GM19372 (cell line): ENCODE data around the gene ROM1.
"Not testable (repeated sequence)": the region's sequence is repeated elsewhere in the genome, so short reads cannot be mapped to it uniquely, and the experiment has no call there.

Experiments
- ATAC-seq: cut with Tn5 transposase; IDR thresholded peaks from one replicate; pipeline ENCODE4 v1.9.1; 2021; ENCODE audit warnings: mild to moderate bottlenecking, low read depth, moderate library complexity; ENCODE audit not compliant: unreplicated experiment

The ROM1 gene

GRCh38 chr11:62581735-62582134, 31.3 kb upstream of the ROM1 start:
- ATAC-seq = not testable (repeated sequence)

GRCh38 chr11:62585356-62585755, 27.7 kb upstream of the ROM1 start:
- ATAC-seq = not testable (repeated sequence)

GRCh38 chr11:62588966-62589637, 24.0 kb upstream of the ROM1 start:
- no peak for ATAC-seq

- ATAC-seq = peak; percentile 88
Measured at GRCh38 chr11:62591448-62592145, 21.5 kb upstream of the ROM1 start, which contains the start of gene TUT1. Gene TUT1 (minus strand): TSS chr11:62591523. CDS start chr11:62591485, 38 bp downstream.

DNA sequence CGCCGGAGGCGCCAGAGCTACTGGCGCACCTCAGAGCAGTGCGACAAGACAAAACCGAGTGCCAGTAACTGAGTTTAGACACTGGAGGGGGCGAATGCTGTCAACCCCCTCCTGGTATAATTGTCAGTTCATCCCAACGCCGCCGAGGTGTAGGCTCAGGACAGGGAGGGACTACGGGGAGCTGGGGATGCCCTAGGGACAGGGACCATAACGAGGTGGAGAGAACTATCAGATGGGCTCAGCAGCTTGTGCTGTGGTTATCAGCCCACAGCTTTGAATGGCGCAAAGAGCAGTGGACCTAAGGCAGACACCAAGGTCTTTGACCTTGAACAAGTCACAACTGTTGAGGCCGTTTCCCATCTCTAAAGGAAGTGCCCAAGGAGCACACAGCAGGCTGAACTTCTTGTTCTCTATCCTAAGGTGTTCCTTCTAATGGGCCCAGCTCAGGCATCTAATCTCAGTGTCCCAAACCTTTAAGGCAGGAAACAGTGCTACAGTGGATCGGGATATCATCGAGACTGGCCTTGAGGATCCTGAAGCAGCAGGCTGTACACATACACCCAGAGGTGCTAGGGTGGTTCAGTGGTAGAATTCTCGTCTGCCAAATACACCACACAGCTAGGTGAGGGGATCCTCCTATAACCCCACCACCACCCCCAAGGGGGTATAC, 20.8 kb upstream of the ROM1 start:
- ATAC-seq = peak; percentile 7

DNA sequence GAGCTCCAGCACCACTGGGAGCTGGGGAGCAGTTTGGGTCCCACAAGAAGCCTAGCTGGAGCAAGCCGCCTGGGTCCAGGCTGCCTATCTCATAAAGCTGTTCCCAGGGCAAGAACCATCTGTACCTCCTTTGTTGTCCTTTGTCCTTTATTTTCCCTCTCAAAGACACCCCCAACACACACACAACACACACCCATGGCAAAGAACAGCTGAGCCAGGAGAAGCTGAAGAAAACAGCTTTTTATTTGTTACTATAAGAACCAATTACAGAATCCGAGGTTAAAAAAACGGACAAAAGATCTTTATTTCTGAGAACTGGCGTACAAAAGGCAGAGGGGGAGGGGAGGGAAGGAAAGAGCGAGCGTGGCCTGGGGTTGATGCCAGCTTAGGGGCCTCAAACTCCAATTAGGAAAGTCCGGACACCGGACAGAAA, 20.1 kb upstream of the ROM1 start:
- no peak for ATAC-seq

- ATAC-seq = no peak
Measured at GRCh38 chr11:62593434-62594044, 19.5 kb upstream of the ROM1 start.

GRCh38 chr11:62595124-62595523, 17.9 kb upstream of the ROM1 start:
- ATAC-seq = no peak

GRCh38 chr11:62599069-62599696, 13.9 kb upstream of the ROM1 start:
- ATAC-seq = no peak

DNA sequence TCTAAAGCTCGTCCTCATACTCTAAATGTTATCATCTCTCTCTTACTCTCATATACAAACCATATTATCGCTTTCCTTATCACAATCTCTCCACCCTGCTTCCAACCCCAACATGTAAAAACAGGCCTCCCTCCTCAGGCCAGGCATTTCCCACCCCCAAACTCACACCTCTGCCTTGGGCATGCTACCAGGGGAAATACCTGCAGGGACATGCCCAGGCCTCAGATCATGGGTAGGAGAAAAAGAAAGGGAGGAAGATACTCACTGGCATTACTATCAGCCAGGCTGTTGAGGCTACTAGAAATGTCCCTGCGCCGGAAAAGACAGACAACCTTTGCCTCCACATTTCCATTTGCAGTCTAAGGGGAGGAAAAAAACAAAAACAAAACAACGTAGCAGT, 13.2 kb upstream of the ROM1 start:
- ATAC-seq = no peak

- no peak for ATAC-seq
Measured at GRCh38 chr11:62600367-62601121, 12.5 kb upstream of the ROM1 start.

DNA sequence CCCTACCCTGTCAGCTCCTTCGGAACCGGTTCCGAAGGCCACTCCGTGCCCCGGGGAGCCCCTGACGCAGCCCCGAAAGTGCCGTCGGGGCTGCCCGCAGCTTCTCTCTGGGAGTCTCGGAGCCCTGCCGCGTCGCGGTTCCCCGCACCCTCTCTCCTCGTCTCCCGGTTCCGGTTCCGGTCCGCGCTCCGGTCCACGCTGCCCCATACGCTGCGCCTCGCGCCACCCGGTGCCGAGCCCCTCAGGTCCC, 12.0 kb upstream of the ROM1 start:
- ATAC-seq = no peak

- peak; percentile 74 for ATAC-seq
Measured at GRCh38 chr11:62601372-62602140, 11.5 kb upstream of the ROM1 start, which contains the start of gene MTA2. Gene MTA2 (minus strand): TSS chr11:62601865. CDS start chr11:62601450, 415 bp downstream.

GRCh38 chr11:62602141-62603071, 10.7 kb upstream of the ROM1 start:
- ATAC-seq = no peak

- ATAC-seq = no peak
Measured at GRCh38 chr11:62603072-62603408, 10.0 kb upstream of the ROM1 start.

DNA sequence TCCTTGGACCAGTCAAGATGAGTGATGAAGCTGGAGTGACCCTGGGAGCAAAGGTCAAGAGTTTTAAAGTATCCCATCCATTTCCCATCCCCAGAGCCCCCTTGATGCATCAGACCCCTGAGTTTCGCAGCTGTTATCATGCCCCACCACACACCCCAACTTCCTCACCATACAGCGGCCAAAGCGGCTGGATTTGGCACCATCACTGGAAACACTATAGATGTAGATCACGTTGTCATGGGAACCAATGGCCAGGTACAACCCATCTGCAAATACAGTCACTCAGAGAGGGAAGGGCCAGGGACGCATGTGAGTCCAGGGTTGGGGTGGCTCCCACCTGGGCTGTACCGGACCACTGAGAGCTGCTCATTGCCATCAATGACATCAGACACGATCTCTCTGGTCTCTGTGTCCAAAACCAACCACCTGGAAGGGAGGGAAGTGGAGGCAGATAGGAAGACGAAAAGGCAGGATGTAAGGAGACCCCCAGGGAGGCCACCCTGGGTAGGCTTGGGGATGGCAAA, 9.2 kb upstream of the ROM1 start:
- ATAC-seq = no peak

- ATAC-seq = no peak
Measured at GRCh38 chr11:62604460-62605120, 8.5 kb upstream of the ROM1 start.

DNA sequence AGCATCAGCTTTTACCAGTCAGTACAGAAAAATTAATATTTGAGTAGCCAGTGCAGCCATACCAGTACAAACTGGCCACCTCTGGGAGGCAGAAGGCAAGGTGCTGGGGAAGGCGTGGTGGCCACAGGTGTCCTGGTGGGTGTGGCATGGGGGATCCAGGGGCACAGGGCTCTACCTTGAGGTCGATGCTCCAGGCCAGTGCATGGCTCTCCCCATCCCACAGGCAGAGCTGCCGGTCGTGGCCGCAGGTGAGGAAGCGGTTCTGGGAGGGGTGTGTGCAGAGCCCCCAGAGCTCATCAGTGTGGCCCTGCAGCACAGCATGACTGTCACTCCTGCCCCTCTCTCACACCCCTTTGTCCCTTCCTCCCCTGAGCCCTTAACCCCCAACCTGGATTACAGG, 7.6 kb upstream of the ROM1 start:
- no peak for ATAC-seq
